Activated T-cell treated with anti-CD3 and anti-CD28 coated beads for 24 hours (primary cell): ENCODE measurements around the gene MAOB.

Experiments used
- DNase-seq: peaks from one replicate; pipeline ENCODE4 v3.0.0-alpha.2; 2020; ENCODE audit warnings: low read depth

The MAOB gene

GRCh38 chrX:43860646-43861370 lies 21.4 kb downstream of the MAOB start:
- DNase-seq = no peak

GRCh38 chrX:43853225-43853828 lies 28.9 kb downstream of the MAOB start:
- DNase-seq = no peak

- DNase-seq = no peak
These were observed 31.6 kb downstream of the MAOB start for GRCh38 chrX:43850629-43851028.

- DNase-seq = no peak
These were observed 33.1 kb downstream of the MAOB start for GRCh38 chrX:43849173-43849572.

GRCh38 chrX:43847352-43847751 lies 34.9 kb downstream of the MAOB start:
- no peak for DNase-seq

- DNase-seq = no peak
These were observed 35.7 kb downstream of the MAOB start for GRCh38 chrX:43846558-43846957.

- no peak for DNase-seq
These were observed 36.5 kb downstream of the MAOB start for GRCh38 chrX:43845776-43846175.

GRCh38 chrX:43840265-43840664 lies 42.0 kb downstream of the MAOB start:
- no peak for DNase-seq

- DNase-seq = no peak
These were observed 45.6 kb downstream of the MAOB start for GRCh38 chrX:43836435-43837184.

- no peak for DNase-seq
These were observed 46.7 kb downstream of the MAOB start for GRCh38 chrX:43835559-43835958.

- no peak for DNase-seq
These were observed 54.5 kb downstream of the MAOB start for GRCh38 chrX:43827791-43828190.

- no peak for DNase-seq
These were observed 60.2 kb downstream of the MAOB start for GRCh38 chrX:43822014-43822413.

GRCh38 chrX:43817444-43817843 lies 64.8 kb downstream of the MAOB start:
- DNase-seq = no peak

- no peak for DNase-seq
These were observed 67.0 kb downstream of the MAOB start for GRCh38 chrX:43815209-43815608.

GRCh38 chrX:43813898-43814297 lies 68.4 kb downstream of the MAOB start:
- no peak for DNase-seq

GRCh38 chrX:43813319-43813718 lies 68.9 kb downstream of the MAOB start:
- no peak for DNase-seq

- DNase-seq = no peak
These were observed 72.8 kb downstream of the MAOB start for GRCh38 chrX:43809463-43809862.

GRCh38 chrX:43808231-43808630 lies 74.0 kb downstream of the MAOB start:
- no peak for DNase-seq

GRCh38 chrX:43805579-43805978 lies 76.7 kb downstream of the MAOB start:
- DNase-seq = no peak

GRCh38 chrX:43804021-43804420 lies 78.2 kb downstream of the MAOB start:
- no peak for DNase-seq

- DNase-seq = no peak
These were observed 96.2 kb downstream of the MAOB start for GRCh38 chrX:43785930-43786591.

- DNase-seq = no peak
These were observed 124.2 kb downstream of the MAOB start for GRCh38 chrX:43758044-43758443.

- DNase-seq = no peak
These were observed 126.2 kb downstream of the MAOB start for GRCh38 chrX:43756076-43756475.
